ENCODE measurements around the gene NXPH1.

Gene NXPH1

GRCh38 chr7:8433477-8434289 is at the start of gene NXPH1:
Gene NXPH1 (plus strand): TSS chr7:8433609.
- DNase-seq (ENCODE audit: insufficient read length, low spot score) (no peak), FAIRE-seq (no peak)
- TF ChIP-seq POLR2A (IDR thresholded peaks at IDR 0.05; ENCODE audit: low read depth, low read length), result no peak

DNA sequence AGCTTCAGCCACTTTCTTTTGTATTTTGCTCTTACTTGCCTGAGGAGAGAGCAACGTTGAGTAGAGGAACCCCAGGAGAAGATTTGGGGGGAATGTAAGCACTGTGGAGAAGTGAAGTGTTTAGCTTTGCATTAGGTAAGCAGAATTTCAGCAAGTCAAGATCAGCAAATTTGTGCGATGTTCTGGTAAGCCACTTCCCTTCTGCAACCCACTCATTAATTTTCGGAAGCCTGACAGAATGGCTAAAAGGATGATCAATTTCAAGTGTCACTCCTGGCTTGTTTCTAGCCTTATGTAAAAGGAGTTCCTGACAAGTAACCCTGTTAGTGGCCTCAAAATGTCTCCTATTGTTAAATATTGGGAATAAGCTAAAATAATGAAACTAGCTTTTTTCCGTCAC is 48.5 kb upstream of the NXPH1 start:
- DNase-seq (ENCODE audit: insufficient read length, low spot score), result no peak
- TF ChIP-seq POLR2A (IDR thresholded peaks at IDR 0.05; ENCODE audit: low read depth, low read length), result no peak
- no peak for FAIRE-seq

- TF ChIP-seq POLR2A (IDR thresholded peaks at IDR 0.05; ENCODE audit: low read depth, low read length), result no peak
- FAIRE-seq (no peak), DNase-seq (ENCODE audit: insufficient read length, low spot score) (no peak)
These were observed 46.4 kb upstream of the NXPH1 start for GRCh38 chr7:8386926-8387550.

- TF ChIP-seq POLR2A (IDR thresholded peaks at IDR 0.05; ENCODE audit: low read depth, low read length), result no peak
- no peak for FAIRE-seq
- no peak for DNase-seq (ENCODE audit: insufficient read length, low spot score)
These were observed 45.7 kb upstream of the NXPH1 start for GRCh38 chr7:8387551-8388256.

- FAIRE-seq (no peak), DNase-seq (ENCODE audit: insufficient read length, low spot score) (no peak)
- no peak for TF ChIP-seq POLR2A (IDR thresholded peaks at IDR 0.05; ENCODE audit: low read depth, low read length)
These were observed 45.2 kb upstream of the NXPH1 start for GRCh38 chr7:8388257-8388625.

- DNase-seq (ENCODE audit: insufficient read length, low spot score) (peak; percentile 70), FAIRE-seq (peak; percentile 97)
- TF ChIP-seq POLR2A (IDR thresholded peaks at IDR 0.05; ENCODE audit: low read depth, low read length), result peak; percentile 28; the same call in 1 of the 2 replicates
These were observed 43.7 kb upstream of the NXPH1 start for GRCh38 chr7:8389593-8390261.

DNA sequence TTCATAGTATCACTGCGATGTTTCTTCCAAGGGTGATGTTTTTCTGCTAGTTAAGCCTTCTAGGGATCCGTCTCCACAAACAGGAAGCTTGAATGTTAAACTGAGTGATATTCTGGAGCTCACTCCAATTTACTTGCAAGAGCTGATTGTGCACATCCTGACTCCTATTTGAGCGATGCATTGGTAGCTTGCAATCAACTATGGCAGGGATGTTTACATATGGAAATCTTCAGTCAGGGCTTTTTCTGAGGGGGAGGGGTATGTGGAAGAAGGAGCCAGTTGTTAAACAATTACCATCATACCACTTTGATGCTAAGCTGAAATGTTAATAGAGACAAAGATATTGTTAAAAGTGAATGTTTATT is 43.2 kb upstream of the NXPH1 start:
- FAIRE-seq, result no peak
- no peak for TF ChIP-seq POLR2A (IDR thresholded peaks at IDR 0.05; ENCODE audit: low read depth, low read length)
- DNase-seq (ENCODE audit: insufficient read length, low spot score), result no peak

GRCh38 chr7:8391353-8392062 is 41.9 kb upstream of the NXPH1 start:
- FAIRE-seq (no peak), DNase-seq (ENCODE audit: insufficient read length, low spot score) (no peak)
- no peak for TF ChIP-seq POLR2A (IDR thresholded peaks at IDR 0.05; ENCODE audit: low read depth, low read length)

DNA sequence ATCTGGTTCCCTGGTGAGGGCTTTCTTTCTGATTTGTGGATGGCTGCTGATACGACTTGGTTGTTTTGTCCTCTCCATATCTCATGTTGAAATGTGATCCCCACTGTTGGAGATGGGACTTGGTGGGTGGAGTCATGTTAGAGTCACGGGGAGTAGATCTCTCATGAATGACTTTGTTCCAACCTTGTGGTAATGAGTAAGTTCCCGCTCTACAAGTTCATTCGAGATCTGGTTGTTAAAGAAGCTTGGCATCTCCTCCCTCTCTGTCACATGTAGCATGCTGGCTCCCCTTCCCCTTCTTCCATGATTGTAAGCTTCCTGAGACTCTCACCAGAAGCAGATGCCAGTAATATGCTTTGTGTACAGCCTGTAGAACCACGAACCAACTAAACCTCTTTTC is 37.1 kb upstream of the NXPH1 start:
- TF ChIP-seq POLR2A (IDR thresholded peaks at IDR 0.05; ENCODE audit: low read depth, low read length), result no peak
- DNase-seq (ENCODE audit: insufficient read length, low spot score) (no peak), FAIRE-seq (no peak)

GRCh38 chr7:8408871-8409270 is 24.5 kb upstream of the NXPH1 start:
- TF ChIP-seq POLR2A (IDR thresholded peaks at IDR 0.05; ENCODE audit: low read depth, low read length), result no peak
- DNase-seq (ENCODE audit: insufficient read length, low spot score) (no peak), FAIRE-seq (no peak)

DNA sequence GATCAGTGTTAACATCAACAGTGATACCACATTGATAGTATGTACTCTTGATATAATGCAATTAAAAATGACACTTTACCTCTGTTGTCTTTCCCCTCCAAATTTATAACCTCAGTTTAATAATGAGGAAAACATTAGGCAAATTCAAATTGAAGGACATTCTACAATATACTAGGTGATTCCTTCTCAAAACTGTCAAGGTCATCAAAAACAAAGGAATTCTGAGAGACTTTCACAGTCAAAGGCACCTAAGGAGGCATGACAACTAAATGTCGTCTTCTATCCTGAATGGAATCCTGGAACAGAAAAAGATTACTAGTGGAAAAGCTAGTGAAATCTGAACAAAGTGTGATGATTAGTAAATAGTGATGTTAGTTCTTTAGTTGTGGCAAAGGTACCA is 22.3 kb upstream of the NXPH1 start:
- DNase-seq (ENCODE audit: insufficient read length, low spot score) (no peak), FAIRE-seq (no peak)
- no peak for TF ChIP-seq POLR2A (IDR thresholded peaks at IDR 0.05; ENCODE audit: low read depth, low read length)

GRCh38 chr7:8413600-8413999 is 19.8 kb upstream of the NXPH1 start:
- no peak for DNase-seq (ENCODE audit: insufficient read length, low spot score)
- no peak for FAIRE-seq
- no peak for TF ChIP-seq POLR2A (IDR thresholded peaks at IDR 0.05; ENCODE audit: low read depth, low read length)

- no peak for DNase-seq (ENCODE audit: insufficient read length, low spot score)
- peak; percentile 99 for FAIRE-seq
These were observed 14.7 kb upstream of the NXPH1 start for GRCh38 chr7:8418629-8419245.

More at GRCh38 chr7:8418629-8419245, 14.7 kb upstream of the NXPH1 start:
- TF ChIP-seq POLR2A (IDR thresholded peaks at IDR 0.05; ENCODE audit: low read depth, low read length), result no peak

Data from H54 (cell line).